Measurements from ENCODE around the gene CBX3.

Gene CBX3

DNA sequence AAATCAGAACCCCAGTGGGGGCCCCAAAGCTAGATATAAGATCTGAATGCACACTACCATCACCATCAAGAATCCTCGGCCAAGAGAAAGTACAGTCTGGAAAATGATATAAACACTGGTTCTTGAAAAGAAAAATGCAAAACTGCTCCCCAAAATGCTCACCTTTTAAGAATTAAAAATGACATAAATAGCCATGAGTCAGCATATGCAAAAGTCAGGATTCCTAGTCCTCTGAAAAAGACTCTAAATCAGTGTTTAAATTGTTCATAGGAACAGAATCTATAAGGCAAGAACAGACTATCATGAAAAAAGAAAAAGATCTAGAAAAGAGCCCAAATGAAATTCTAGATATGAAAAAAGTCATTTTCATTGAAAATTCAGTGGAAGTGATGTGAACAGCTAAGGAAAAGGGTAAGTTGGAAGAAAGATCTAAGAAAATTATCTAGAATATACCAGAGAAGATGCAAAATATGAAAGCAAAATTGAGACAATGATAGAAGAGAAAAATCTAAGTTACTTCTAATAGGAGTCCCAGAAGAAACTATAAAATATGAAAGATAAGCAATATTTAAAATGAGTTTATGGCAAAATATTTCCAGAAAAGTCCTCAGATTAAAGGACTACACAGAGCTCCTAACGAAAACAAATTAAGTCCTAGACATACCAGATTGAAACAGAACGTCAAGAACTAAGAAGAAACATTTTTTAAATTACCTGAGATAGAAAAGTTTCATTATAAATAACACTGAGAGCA, 19.9 kb upstream of the CBX3 start:
- Histone ChIP-seq H3F3A (ENCODE audit: insufficient read depth) (peaks cover 58% of the 10 kb centered on the region), H3K4me3 (ENCODE audit: insufficient read depth, low read length, poor library complexity, severe bottlenecking) (no peak overlapping the region), H3K36me3 (ENCODE audit: low read length) (no peaks in the 10 kb centered on the region), H3K9ac (ENCODE audit: low read length) (no peak overlapping the region), H3K4me2 (ENCODE audit: low read depth, low read length, poor library complexity, severe bottlenecking) (no peak overlapping the region), H3K9me2 (replicated peaks; ENCODE audit: insufficient read depth, low read length) (no peaks in the 10 kb centered on the region), H2AFZ (ENCODE audit: low read depth, low read length, severe bottlenecking) (no peak overlapping the region), H3K79me2 (ENCODE audit: insufficient read depth, low read length) (no peaks in the 10 kb centered on the region), H3K27ac (ENCODE audit: low read depth, low read length) (no peak overlapping the region), H4K20me1 (ENCODE audit: low read depth, low read length) (no peaks in the 10 kb centered on the region), H3K9me3 (ENCODE audit: insufficient read depth, low read length) (no peaks in the 10 kb centered on the region), H3K27me3 (ENCODE audit: low read length) (no peaks in the 10 kb centered on the region)
- no peak for TF ChIP-seq EZH2phosphoT487 (conservative IDR thresholded peaks at IDR 0.05; ENCODE audit: low read length)
- TF ChIP-seq, protein P1, sequence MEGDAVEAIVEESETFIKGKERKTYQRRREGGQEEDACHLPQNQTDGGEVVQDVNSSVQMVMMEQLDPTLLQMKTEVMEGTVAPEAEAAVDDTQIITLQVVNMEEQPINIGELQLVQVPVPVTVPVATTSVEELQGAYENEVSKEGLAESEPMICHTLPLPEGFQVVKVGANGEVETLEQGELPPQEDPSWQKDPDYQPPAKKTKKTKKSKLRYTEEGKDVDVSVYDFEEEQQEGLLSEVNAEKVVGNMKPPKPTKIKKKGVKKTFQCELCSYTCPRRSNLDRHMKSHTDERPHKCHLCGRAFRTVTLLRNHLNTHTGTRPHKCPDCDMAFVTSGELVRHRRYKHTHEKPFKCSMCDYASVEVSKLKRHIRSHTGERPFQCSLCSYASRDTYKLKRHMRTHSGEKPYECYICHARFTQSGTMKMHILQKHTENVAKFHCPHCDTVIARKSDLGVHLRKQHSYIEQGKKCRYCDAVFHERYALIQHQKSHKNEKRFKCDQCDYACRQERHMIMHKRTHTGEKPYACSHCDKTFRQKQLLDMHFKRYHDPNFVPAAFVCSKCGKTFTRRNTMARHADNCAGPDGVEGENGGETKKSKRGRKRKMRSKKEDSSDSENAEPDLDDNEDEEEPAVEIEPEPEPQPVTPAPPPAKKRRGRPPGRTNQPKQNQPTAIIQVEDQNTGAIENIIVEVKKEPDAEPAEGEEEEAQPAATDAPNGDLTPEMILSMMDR (IDR thresholded peaks at IDR 0.05; ENCODE audit: insufficient read depth, low read length, poor library complexity, severe bottlenecking), result no peak

GRCh38 chr7:26182283-26182682, 19.3 kb upstream of the CBX3 start:
- Histone ChIP-seq H2AFZ (ENCODE audit: low read depth, low read length, severe bottlenecking) (no peak overlapping the region), H3K79me2 (ENCODE audit: insufficient read depth, low read length) (no peaks in the 10 kb centered on the region), H3K4me3 (ENCODE audit: insufficient read depth, low read length, poor library complexity, severe bottlenecking) (no peak overlapping the region), H3K9me2 (replicated peaks; ENCODE audit: insufficient read depth, low read length) (no peaks in the 10 kb centered on the region), H3K4me2 (ENCODE audit: low read depth, low read length, poor library complexity, severe bottlenecking) (no peak overlapping the region), H3K36me3 (ENCODE audit: low read length) (no peaks in the 10 kb centered on the region), H3F3A (ENCODE audit: insufficient read depth) (peaks cover 65% of the 10 kb centered on the region), H3K9me3 (ENCODE audit: insufficient read depth, low read length) (no peaks in the 10 kb centered on the region), H3K27ac (ENCODE audit: low read depth, low read length) (no peak overlapping the region), H4K20me1 (ENCODE audit: low read depth, low read length) (no peaks in the 10 kb centered on the region), H3K9ac (ENCODE audit: low read length) (no peak overlapping the region), H3K27me3 (ENCODE audit: low read length) (no peaks in the 10 kb centered on the region)
- no peak for TF ChIP-seq EZH2phosphoT487 (conservative IDR thresholded peaks at IDR 0.05; ENCODE audit: low read length)
- TF ChIP-seq, protein P1 (IDR thresholded peaks at IDR 0.05; ENCODE audit: insufficient read depth, low read length, poor library complexity, severe bottlenecking), result no peak

DNA sequence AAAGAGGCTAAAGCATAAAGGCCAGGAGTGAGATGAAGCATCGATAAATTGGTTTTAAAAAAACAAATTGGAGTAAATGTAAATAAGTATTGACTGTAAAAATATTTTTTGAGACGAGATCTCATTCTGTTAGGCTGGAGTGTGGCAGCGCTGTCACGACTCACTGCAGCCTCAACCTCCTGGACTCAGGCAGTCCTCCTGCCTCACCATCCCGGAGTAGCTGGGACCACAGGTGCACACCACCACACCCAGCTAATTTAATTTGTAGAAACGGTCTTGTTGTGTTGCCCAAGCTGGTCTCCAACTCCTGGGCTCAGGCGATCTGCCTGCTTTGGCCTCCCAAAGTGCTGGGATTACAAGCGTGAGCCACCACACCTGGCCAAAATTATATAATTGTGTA, 18.8 kb upstream of the CBX3 start:
- H2AFZ ChIP-seq (ENCODE audit: low read depth, low read length, severe bottlenecking), result no peak overlapping the region
- no peaks in the 10 kb centered on the region for H3K79me2 ChIP-seq (ENCODE audit: insufficient read depth, low read length)
- peaks cover 69% of the 10 kb centered on the region for H3F3A ChIP-seq (ENCODE audit: insufficient read depth)
- H3K27ac ChIP-seq (ENCODE audit: low read depth, low read length), result no peak overlapping the region
- H3K9ac ChIP-seq (ENCODE audit: low read length), result no peak overlapping the region
- no peaks in the 10 kb centered on the region for H4K20me1 ChIP-seq (ENCODE audit: low read depth, low read length)
- H3K9me3 ChIP-seq (ENCODE audit: insufficient read depth, low read length), result no peaks in the 10 kb centered on the region
- H3K27me3 ChIP-seq (ENCODE audit: low read length), result no peaks in the 10 kb centered on the region
- TF ChIP-seq EZH2phosphoT487 (conservative IDR thresholded peaks at IDR 0.05; ENCODE audit: low read length), result no peak
- TF ChIP-seq, protein P1 (IDR thresholded peaks at IDR 0.05; ENCODE audit: insufficient read depth, low read length, poor library complexity, severe bottlenecking), result no peak
- no peak overlapping the region for H3K4me3 ChIP-seq (ENCODE audit: insufficient read depth, low read length, poor library complexity, severe bottlenecking)
- H3K4me2 ChIP-seq (ENCODE audit: low read depth, low read length, poor library complexity, severe bottlenecking), result no peak overlapping the region
- no peaks in the 10 kb centered on the region for H3K36me3 ChIP-seq (ENCODE audit: low read length)
- no peaks in the 10 kb centered on the region for H3K9me2 ChIP-seq (replicated peaks; ENCODE audit: insufficient read depth, low read length)

Data from SU-DHL-6 (cell line).